ENCODE results near the gene POU3F1. TPM values are rescaled to one million over a fixed set of nuclear protein-coding genes. Genes with fewer than 3 reads are reported as not detected.

Gene POU3F1
- total RNA-seq, 1 donor from 2014 or later = 16.5 TPM

GRCh38 chr1:38062361-38063288 is 16.0 kb upstream of the POU3F1 start:
- no peak for DNase-seq (ENCODE audit: low spot score)
- peaks cover 8% of the 10 kb centered on the region for H3F3A ChIP-seq (ENCODE audit: low read depth)
- H3K79me2 ChIP-seq (ENCODE audit: low read depth) = peaks cover 32% of the 10 kb centered on the region
- Mint-ChIP-seq H3K36me3 (no peaks in the 10 kb centered on the region), H3K27ac (no peak overlapping the region), H3K4me1 (peaks cover 45% of the 10 kb centered on the region), H3K4me3 (no peak overlapping the region), H3K9me3 (no peaks in the 10 kb centered on the region), H3K27me3 (ENCODE audit: insufficient read depth, low read depth) (peaks cover 10% of the 10 kb centered on the region)
- H3K27me3 ChIP-seq = no peaks in the 10 kb centered on the region
- H2AFZ ChIP-seq (replicated peaks) = no peak overlapping the region
- no peak overlapping the region for H3K4me2 ChIP-seq
- TF ChIP-seq EZH2phosphoT487 (IDR thresholded peaks at IDR 0.05) (no peak), CTCF (IDR thresholded peaks at IDR 0.05) (no peak), EZH2 (IDR thresholded peaks at IDR 0.05) (no peak)
- no peaks in the 10 kb centered on the region for H3K36me3 ChIP-seq
- no peak overlapping the region for H3K27ac ChIP-seq
- H3K4me1 ChIP-seq = peaks cover 13% of the 10 kb centered on the region
- H3K9me3 ChIP-seq (ENCODE audit: low read depth) = no peaks in the 10 kb centered on the region
- no peak overlapping the region for H3K4me3 ChIP-seq
- no peak overlapping the region for H3K9ac ChIP-seq
- H4K20me1 ChIP-seq (ENCODE audit: low read depth) = no peaks in the 10 kb centered on the region

- H3K36me3 ChIP-seq = no peaks in the 10 kb centered on the region
- Mint-ChIP-seq H3K27ac (no peak overlapping the region), H3K9me3 (no peaks in the 10 kb centered on the region), H3K4me3 (no peak overlapping the region), H3K4me1 (peaks cover 41% of the 10 kb centered on the region), H3K27me3 (ENCODE audit: insufficient read depth, low read depth) (peaks cover 10% of the 10 kb centered on the region), H3K36me3 (no peaks in the 10 kb centered on the region)
- no peaks in the 10 kb centered on the region for H3K9me3 ChIP-seq (ENCODE audit: low read depth)
- H3K27me3 ChIP-seq = no peaks in the 10 kb centered on the region
- no peak overlapping the region for H3K27ac ChIP-seq
- H4K20me1 ChIP-seq (ENCODE audit: low read depth) = no peaks in the 10 kb centered on the region
- TF ChIP-seq CTCF (IDR thresholded peaks at IDR 0.05) (no peak), EZH2phosphoT487 (IDR thresholded peaks at IDR 0.05) (no peak), EZH2 (IDR thresholded peaks at IDR 0.05) (no peak)
- H3K79me2 ChIP-seq (ENCODE audit: low read depth) = peaks cover 29% of the 10 kb centered on the region
- H3K4me2 ChIP-seq = no peak overlapping the region
- no peak overlapping the region for H3K4me3 ChIP-seq
- peaks cover 13% of the 10 kb centered on the region for H3K4me1 ChIP-seq
- DNase-seq (ENCODE audit: low spot score) = no peak
- H3K9ac ChIP-seq = no peak overlapping the region
- peaks cover 8% of the 10 kb centered on the region for H3F3A ChIP-seq (ENCODE audit: low read depth)
- H2AFZ ChIP-seq (replicated peaks) = no peak overlapping the region
Measured at GRCh38 chr1:38061883-38062328, 15.3 kb upstream of the POU3F1 start.

- Mint-ChIP-seq H3K36me3 (no peaks in the 10 kb centered on the region), H3K27ac (no peak overlapping the region), H3K27me3 (ENCODE audit: insufficient read depth, low read depth) (peaks cover 8% of the 10 kb centered on the region), H3K9me3 (no peaks in the 10 kb centered on the region), H3K4me1 (peaks cover 40% of the 10 kb centered on the region), H3K4me3 (peak overlapping the region; percentile 33)
- no peak overlapping the region for H3K9ac ChIP-seq
- no peaks in the 10 kb centered on the region for H4K20me1 ChIP-seq (ENCODE audit: low read depth)
- peaks cover 35% of the 10 kb centered on the region for H3K79me2 ChIP-seq (ENCODE audit: low read depth)
- H3K9me3 ChIP-seq (ENCODE audit: low read depth) = no peaks in the 10 kb centered on the region
- no peak for TF ChIP-seq EZH2phosphoT487 (IDR thresholded peaks at IDR 0.05)
- no peak for TF ChIP-seq EZH2 (IDR thresholded peaks at IDR 0.05)
- TF ChIP-seq CTCF (IDR thresholded peaks at IDR 0.05) = no peak
- no peaks in the 10 kb centered on the region for H3K27me3 ChIP-seq
- no peak for DNase-seq (ENCODE audit: low spot score)
- H3F3A ChIP-seq (ENCODE audit: low read depth) = peaks cover 8% of the 10 kb centered on the region
- no peak overlapping the region for H3K4me2 ChIP-seq
- peaks cover 13% of the 10 kb centered on the region for H3K4me1 ChIP-seq
- H3K36me3 ChIP-seq = no peaks in the 10 kb centered on the region
- H3K4me3 ChIP-seq = no peak overlapping the region
- H2AFZ ChIP-seq (replicated peaks) = no peak overlapping the region
- H3K27ac ChIP-seq = no peak overlapping the region
Measured at GRCh38 chr1:38061290-38061689, 14.7 kb upstream of the POU3F1 start.

All from neural progenitor cell (in vitro differentiated cells).